Upper lobe of left lung (tissue), 4 donors: ENCODE data around the gene SRR.

Experiments
- CTCF ChIP-seq, 6 experiments: fragments of 450-650 bp in 4 of 6; fragments of 200-600 bp in 2 of 6; sonication (generic) in 2 of 6; IDR thresholded peaks; one replicate each; pipeline ENCODE4 v1.5.1; 2016 to 2019; ENCODE audit warnings: antibody characterized with exemption in 6 of 6
- EP300 ChIP-seq, 4 donors: sonication (generic); formaldehyde crosslinking; IDR thresholded peaks; one replicate each; pipeline ENCODE4 v1.5.1; 2017; ENCODE audit warnings: antibody characterized with exemption in 4 of 4, control low read depth in 2 of 4
- POLR2A ChIP-seq, 4 donors: fragments of 450-650 bp; IDR thresholded peaks; one replicate each; pipeline ENCODE4 v1.5.1; 2016 to 2017; ENCODE audit warnings: antibody characterized with exemption in 4 of 4, mild to moderate bottlenecking in 2 of 4

GRCh38 chr17:2364763-2365116, 61.0 kb downstream of the SRR start:
- no peak for TF ChIP-seq CTCF (IDR thresholded peaks at IDR 0.05)
- no peak for TF ChIP-seq POLR2A (IDR thresholded peaks at IDR 0.05)
- no peak for TF ChIP-seq EP300 (IDR thresholded peaks at IDR 0.05)
